ENCODE data around the gene CD164L2. TPM values are rescaled to one million over a fixed set of nuclear protein-coding genes. Genes with fewer than 3 reads are reported as not detected.

Gene CD164L2
- total and polyA plus RNA-seq, 2 experiments from 2014 or later, result 2.0 to 2.8 TPM

- H3K4me2 ChIP-seq, result no peak overlapping the region
- H3K9me2 ChIP-seq (ENCODE audit: insufficient read depth), result no peaks in the 10 kb centered on the region
- no peaks in the 10 kb centered on the region; the same call in 1 of the 2 replicates for H4K20me1 ChIP-seq (replicated peaks; ENCODE audit: insufficient read depth)
- H3K4me3 Mint-ChIP-seq, result no peak overlapping the region
- peaks cover 22% of the 10 kb centered on the region; the same call in 2 of the 3 replicates for H3K4me1 Mint-ChIP-seq
- H3K9me3 Mint-ChIP-seq, result no peaks in the 10 kb centered on the region; the same call in 2 of the 3 replicates
- H3K27ac Mint-ChIP-seq, result no peak overlapping the region
- DNase-seq (ENCODE audit: low spot score) (no peak), ATAC-seq (no peak)
- peaks cover 13% of the 10 kb centered on the region for H3K27me3 ChIP-seq (ENCODE audit: insufficient read depth)
- peaks cover 5% of the 10 kb centered on the region; the same call in 1 of the 3 replicates for H3K36me3 Mint-ChIP-seq (ENCODE audit: low read depth)
- H2AFZ ChIP-seq, result no peak overlapping the region
- no peaks in the 10 kb centered on the region for H3K36me3 ChIP-seq (ENCODE audit: insufficient read depth)
- H3K4me1 ChIP-seq (ENCODE audit: insufficient read depth), result peaks cover 17% of the 10 kb centered on the region; the same call in 1 of the 2 replicates
- H3K27me3 Mint-ChIP-seq (ENCODE audit: insufficient read depth, low read depth, poor library complexity), result peaks cover 26% of the 10 kb centered on the region
- H3K79me2 ChIP-seq (replicated peaks; ENCODE audit: insufficient read depth), result peaks cover 4% of the 10 kb centered on the region
- TF ChIP-seq ZNF462 (CRISPR knock-in tag; IDR thresholded peaks at IDR 0.05) (no peak), POLR2AphosphoS5 (IDR thresholded peaks at IDR 0.05; ENCODE audit: low read depth) (no peak), CREB1 (CRISPR knock-in tag; IDR thresholded peaks at IDR 0.05; ENCODE audit: low read depth) (no peak), NANOG (IDR thresholded peaks at IDR 0.05; ENCODE audit: borderline replicate concordance) (no peak), EZH2 (IDR thresholded peaks at IDR 0.05; ENCODE audit: low read depth, unreplicated experiment) (no peak), ZNF114 (CRISPR knock-in tag; IDR thresholded peaks at IDR 0.05) (no peak), ETS1 (IDR thresholded peaks at IDR 0.05) (no peak), ZNF331 (CRISPR knock-in tag; IDR thresholded peaks at IDR 0.05; ENCODE audit: low read depth) (no peak), EZH2phosphoT487 (IDR thresholded peaks at IDR 0.05; ENCODE audit: unreplicated experiment) (no peak), STAT1 (IDR thresholded peaks at IDR 0.05; ENCODE audit: unreplicated experiment) (no peak), JUNB (IDR thresholded peaks at IDR 0.05; ENCODE audit: unreplicated experiment) (no peak), CTCF (conservative IDR thresholded peaks at IDR 0.05; ENCODE audit: low read depth in 2 of 2) (no peak), REST (IDR thresholded peaks at IDR 0.05; ENCODE audit: unreplicated experiment) (no peak)
- no peak overlapping the region for H3K27ac ChIP-seq (ENCODE audit: low read depth)
- H3F3A ChIP-seq (replicated peaks; ENCODE audit: low read depth), result peaks cover 13% of the 10 kb centered on the region
- no peak overlapping the region for H3K4me3 ChIP-seq
Measured at GRCh38 chr1:27353166-27353565, 30.0 kb downstream of the CD164L2 start.

All from GM23338 (cell line).